HG02852 (cell line): Measurements from ENCODE around the gene CTBP2.
A peak's percentile ranks its signal among the peaks of the same experiment; 100 is the strongest.

Source experiments
- ATAC-seq: cut with Tn5 transposase; IDR thresholded peaks from one replicate; pipeline ENCODE4 v1.9.1; 2021; ENCODE audit warnings: mild to moderate bottlenecking, moderate library complexity; ENCODE audit not compliant: unreplicated experiment

CTBP2 gene

DNA sequence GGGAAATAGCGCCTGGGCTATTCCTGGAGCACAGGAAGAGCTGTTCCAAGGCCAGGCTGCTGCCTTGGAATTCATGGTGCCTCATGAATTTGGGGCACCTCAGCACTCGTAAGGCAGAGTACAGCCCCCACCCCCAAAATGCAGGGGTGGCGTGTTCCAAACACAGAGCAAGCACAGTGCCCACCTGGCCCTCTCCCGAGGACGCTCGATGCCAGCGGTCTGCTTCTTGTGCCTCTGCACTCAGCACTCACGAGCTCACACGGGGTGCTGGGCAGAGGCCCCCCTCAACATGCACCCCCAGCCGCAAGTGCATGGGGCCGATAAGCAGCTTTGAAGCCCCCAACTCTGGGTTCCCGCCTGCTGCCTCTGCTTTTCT is 158.3 kb downstream of the CTBP2 start:
- no peak for ATAC-seq

DNA sequence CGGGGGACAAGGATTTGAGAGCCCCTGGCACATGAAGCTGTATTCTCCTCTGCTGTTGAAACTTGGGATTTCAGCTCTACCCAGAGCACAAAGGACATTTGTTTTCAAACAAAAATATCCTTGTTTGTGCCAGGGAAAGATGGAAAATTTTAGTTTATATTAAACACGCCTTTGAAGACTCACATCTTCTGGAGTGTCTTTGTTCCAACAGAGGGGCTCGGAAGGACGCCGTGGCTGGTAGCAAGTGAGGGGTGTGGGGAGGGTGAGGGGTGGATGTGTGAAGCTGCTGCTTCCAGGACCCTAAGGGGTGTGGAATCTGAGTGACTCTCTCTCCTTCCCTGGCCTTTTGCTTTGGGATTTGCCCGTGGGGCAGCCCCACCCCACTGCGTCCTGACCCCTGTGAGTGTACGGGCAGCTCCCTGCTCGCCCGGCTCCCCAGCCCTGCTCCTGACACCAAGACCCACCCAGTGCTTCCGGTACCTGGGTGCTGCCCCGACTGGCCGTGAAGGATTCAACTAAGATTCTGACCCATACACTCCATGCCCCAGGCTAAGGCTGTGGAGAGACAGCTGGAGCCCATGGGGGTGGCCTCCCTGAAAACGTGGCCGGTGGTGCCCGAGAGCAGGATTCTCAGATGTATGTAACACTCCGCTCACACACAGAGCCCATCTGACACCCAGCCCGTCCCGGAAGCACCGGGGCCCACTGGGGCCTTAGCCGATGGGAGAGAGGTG is 158.9 kb downstream of the CTBP2 start:
- ATAC-seq: no peak

DNA sequence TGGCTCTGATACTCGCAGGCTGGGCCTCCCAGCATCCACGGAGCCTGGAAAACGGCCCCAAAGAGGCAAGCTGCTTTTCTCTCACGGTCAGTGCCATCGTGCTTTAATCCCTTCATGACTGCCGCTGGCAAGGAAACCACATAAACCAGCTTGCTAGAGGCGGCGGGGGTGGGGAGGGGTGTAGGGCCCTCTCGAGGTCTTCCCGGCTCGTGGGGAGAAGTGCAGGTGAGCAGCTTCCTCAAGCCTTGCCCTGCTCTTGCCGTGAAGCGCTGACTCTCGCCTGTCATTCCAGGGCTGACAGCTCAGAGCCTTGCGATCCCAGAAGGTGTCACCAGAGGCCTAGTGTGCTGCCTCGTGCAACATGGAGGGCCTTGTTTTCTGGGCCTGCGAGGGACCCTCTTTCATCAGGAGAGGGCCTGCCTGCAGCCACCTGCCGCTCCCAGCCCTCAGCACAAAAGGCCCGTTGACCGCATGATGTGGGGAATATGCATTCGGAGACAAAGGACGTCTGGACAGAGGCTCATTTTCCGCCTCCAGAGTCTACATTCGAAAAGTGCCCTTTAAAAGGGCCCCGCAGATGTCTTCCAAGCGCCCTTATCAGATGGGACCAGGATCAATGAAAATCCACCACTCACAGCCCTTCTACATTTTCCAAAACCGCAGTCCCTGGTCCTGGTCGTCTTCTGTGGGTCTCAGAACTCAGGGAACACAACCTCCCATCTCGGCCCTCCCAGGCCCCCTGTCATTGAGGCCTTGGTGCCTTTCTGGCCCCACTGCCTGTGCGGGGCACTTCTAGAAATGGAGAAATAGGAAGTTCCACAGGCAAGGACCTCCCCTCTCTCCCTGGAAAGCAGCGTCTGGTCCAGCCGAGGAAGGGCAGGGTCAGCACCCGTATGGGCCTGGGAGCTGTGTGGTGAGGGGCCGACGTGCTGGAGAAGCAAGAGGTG is 159.7 kb downstream of the CTBP2 start:
- ATAC-seq: no peak

DNA sequence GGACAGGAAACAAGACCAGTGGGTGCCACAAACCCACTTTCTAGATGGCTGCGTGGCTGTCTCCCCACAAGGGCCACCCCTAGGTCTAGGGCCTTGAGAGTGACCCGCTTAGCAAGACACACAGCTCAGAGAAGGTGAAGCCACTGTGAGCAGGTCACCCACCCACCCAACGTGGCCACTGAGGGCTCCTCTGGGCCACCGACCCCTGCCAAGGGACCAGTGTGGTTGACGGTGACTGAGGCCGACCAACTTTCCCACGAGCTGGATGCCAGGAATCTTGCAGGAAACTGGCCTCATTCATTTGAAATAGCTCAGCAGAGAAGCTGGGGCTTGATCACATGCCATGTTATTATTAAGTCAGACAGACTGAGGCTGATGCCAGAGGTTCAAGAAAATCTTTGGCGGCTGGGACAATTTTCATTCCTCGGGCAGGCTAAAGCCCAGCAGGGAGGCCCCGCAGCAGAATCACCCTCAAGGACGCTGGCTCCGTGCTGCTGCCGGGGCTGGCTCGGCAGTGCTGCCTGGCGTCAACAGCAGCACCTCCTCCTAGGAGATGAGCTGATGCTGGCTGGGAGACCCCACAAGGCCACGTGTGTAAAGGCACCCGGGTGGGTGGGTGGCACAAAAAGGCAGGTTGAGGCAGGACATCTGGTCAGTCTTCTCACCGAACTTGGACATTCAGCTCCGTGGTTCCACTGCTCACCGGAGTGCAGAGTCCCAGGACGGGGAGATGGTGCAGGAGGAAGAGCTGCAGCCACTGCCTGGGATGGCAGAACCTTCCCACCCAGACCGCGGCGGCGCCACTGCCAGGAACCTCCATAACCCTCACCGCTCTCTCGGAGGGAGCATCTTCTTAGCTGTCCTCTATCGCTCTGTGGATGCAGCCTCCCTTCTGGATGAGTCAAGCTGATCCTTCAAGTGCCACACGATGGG is 160.7 kb downstream of the CTBP2 start:
- ATAC-seq: no peak

DNA sequence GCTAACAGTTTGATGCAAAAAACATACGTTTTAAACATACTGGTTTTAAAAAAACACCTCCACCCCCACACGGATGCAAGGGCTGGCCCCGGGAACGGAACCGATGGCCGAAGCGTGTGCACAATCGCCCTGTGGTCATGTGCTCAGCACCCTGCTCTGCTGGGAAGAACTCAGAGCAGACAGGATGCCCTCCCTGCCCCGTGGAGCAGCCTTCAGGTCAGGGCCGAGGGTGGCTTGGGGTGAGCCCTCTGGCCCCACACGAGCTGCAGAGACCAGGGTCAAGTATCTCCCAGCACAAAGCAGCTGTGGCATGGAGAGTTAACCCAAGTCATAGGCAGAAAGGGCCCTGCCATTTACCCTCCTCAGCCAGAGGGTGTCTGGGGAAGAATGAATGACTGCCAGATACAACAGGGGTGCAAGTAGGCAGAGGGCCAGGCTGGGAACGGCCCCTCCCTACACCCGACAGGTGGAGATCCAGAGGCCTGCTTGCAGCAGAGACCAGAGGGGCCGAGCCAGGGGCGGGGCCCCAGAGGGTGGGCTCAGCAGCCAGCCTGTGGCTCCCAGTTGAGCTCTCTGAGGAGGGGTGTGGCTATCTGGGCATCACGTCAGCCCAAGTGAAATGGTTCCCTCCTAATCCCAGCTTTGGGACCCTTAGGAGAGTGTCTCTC is 161.6 kb downstream of the CTBP2 start:
- ATAC-seq: no peak

DNA sequence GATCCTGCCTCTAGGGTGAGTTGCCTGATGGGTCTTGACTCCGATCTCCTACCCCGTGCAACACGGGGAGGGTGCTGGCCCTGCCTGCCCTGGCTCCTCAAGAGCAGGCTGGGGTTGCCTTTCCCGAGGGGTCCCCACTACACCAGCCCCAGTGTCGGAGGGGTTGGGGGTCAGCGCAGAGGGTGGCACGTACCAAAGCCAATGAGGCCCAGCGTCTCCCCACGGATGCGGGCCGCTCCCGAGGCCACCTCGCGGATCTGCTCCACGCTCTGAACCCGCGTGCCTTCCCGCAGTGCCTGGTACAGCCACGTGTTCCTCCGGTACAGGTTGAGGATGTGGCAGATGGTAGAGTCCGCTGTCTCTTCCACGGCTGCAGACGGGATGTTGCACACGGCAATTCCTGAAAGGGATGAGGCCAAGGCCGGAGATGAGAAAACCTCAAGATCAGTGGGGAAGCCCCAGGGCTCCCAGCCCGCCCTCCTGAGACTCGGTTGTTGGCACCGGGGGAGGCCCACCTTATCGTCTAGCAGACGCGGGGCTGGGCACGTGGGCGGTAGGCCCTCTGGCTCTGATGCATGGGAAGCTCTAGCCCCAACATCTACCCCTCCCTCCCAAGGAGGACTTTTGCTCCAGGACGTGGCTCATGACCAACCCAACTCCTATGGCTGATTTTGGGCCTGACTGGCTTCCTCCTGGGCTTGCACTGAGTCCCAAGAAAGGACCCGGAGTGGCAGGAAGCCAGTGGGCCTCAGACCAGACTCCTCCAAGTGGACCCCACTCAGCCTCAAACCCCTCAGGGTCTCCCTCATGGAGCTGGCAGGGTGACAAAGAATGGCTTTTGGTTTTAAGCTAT is 162.4 kb downstream of the CTBP2 start:
- ATAC-seq: no peak

DNA sequence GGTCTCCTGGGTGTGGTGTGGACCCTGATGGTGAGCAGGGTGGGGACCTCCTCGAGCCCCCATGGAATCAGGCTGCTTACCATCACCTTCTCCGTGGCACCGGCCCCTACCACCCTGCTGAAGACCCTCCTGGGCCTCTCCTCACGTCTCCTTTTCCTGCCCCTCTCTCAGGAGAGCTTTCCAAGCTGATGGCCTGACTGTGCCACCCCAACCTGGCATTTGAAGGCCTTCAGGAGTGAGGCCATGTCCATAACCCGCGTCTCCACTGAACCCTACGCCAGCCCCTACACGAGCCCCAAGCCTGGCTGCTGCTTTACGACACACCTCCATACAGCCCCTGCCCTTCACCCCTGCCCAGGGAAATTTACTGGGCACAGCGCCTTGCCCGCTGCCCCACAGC is 163.1 kb downstream of the CTBP2 start:
- ATAC-seq: no peak

DNA sequence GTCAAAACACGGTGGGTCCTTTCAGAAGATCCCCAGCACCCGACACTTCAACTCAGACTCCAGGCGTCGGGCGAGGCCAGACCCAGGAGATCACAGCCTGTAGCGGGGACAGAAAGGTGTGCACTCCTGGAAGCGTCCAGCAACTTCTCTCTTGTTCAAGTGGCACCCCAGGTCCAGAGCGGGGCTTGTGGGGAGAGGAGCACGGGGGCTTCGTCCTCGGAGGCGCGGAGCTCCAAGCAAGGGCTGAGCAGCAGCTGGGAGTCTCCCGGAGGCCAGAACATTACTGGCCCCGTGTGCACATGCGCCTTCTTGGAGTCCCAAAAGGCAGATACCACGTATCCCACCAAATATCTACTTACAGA is 163.5 kb downstream of the CTBP2 start:
- ATAC-seq: no peak

DNA sequence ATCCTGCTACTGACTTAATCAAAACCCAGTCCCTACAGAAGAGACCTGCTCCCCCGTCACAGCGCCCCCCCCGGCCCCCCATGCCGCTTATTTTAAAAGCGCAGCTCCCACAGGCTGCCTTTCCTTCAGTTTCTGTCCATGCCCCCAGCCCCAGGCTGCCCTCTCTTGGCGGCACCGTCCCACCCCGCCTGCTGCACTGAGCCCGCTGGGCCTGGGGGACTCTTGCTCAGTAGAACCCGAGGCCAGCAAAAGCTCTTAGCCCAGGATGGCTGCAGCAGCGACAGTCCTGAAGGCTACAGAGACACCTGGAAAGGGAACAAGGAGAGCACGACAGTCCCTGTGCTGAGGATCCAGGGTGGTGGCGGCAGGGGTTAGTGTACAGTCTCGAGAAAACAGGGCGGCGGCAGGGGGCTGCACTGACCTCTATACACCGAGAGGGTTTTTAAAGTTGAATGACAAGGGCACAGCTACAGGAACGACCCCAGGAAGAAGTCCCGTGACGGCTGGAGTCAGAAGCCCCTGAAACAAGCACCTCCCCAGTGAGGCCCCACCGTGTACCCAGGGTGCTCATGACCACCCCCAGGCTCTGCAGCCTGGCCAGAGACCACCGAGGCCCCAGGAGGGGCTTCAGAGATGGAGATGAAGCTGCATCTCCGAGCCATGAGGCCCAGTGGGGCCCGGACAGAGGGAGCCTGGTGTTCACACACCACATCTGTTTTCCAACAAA is 164.1 kb downstream of the CTBP2 start:
- ATAC-seq: no peak

DNA sequence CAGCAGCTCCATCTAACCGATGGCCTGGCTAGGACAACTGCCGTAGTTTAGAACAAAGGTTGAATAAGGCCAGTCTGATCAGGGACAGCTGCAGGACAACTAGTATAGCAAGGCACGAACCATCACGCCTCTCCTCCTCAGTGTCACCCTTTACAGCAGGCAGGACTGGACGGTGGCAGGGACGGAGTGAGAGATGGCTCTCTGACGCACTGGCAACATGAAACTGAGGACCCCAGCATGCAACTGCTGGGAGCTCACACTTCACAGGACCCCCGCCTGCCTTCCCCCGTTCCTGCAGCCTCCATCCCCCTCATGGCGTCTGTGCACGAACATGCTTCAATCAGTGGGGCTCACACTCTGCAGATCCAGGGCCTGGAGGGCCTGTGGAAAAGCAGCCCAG is 164.8 kb downstream of the CTBP2 start:
- no peak for ATAC-seq

DNA sequence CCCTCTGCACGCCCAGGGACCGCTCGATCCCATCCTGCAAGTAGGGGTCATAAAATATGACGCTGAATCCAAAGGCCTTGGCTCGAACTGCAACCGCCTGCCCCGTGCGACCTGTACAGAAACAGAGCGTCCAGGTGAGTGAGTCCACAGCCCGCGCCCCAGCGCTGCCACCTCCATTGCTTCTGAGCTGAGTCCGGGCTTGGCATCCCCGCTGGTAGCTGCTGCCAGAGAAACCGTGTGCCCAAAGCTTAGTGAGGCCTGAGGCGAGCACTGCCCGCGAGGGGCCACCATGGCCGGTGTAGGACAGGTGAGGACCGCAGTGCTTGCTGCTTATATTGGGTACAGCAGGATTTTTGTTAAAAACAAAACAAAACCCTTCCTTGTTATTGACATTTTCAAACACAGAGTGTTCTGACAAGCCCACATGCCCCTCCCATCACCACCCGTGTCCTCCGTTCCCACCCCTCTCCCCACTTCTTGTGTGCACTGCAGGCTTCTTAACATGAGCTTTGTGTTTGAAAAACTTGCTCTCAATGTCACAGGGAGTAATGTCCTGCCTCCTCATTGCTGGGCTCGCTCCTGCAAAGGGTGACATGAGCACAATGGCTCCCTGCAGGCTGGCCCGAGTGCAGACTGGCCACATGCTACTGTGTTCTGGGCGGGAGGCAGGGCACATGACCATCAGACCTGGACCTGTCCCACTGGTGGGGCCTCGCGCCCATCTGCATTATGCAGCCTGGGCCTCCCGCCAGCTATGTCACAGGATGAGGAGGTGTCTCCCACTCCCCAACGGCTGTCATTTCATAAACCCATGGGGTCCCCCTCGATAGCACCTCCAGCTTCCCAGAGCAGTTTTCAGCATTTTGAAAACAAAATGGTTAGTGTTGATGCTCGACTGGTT is 165.5 kb downstream of the CTBP2 start:
- ATAC-seq: no peak

DNA sequence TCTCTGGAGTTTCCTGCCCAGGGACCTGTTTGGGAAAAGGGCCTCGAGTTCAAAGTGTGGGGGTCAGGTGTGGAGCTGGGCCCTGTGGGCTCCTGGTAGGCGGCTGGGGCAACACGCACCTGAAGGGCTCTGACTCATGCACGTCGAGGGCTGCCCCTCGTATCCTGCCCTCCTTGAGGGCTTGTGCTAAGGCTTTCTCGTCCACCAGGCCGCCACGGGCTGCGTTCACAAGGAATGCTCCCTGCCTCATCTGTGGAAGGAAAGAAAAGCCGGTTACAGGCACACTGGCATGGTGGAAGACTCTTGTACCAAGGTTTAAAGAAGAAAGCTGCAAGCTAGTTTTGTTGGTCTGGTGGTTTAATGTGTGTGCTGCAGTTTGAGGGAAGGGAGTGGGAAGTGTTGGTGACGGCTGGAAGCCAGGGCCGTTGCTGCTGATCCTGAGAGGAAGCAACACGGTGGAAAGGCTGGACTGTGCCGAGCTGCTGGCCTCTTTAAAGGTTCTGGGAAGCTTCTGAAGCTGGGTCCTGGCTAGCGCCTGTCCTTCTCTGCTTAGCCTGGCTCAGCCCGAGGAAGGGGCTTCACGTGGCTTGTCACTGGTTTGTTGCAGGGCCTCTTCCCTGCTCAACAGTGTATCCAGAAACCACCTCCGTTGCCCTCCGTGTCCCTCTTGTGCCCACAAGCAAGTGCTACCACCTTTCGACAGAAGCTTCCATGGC is 166.5 kb downstream of the CTBP2 start:
- ATAC-seq: no peak

DNA sequence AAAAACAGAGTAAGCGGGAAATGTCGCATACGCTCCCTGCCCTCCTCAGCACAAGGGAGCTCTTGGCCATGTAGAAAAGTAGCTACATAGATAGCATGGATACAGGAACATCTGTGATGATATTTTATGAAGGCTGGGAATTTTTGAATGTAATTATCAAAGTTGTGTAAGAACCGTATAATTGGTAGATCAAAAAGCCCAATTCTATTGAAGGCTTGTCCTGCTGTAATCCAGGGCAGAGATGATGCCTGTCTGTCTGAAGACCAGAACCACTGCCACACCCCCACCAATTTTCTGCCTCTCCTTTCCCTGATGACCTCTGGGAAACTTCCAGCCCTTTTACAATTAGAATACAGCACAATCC is 167.0 kb downstream of the CTBP2 start:
- no peak for ATAC-seq

DNA sequence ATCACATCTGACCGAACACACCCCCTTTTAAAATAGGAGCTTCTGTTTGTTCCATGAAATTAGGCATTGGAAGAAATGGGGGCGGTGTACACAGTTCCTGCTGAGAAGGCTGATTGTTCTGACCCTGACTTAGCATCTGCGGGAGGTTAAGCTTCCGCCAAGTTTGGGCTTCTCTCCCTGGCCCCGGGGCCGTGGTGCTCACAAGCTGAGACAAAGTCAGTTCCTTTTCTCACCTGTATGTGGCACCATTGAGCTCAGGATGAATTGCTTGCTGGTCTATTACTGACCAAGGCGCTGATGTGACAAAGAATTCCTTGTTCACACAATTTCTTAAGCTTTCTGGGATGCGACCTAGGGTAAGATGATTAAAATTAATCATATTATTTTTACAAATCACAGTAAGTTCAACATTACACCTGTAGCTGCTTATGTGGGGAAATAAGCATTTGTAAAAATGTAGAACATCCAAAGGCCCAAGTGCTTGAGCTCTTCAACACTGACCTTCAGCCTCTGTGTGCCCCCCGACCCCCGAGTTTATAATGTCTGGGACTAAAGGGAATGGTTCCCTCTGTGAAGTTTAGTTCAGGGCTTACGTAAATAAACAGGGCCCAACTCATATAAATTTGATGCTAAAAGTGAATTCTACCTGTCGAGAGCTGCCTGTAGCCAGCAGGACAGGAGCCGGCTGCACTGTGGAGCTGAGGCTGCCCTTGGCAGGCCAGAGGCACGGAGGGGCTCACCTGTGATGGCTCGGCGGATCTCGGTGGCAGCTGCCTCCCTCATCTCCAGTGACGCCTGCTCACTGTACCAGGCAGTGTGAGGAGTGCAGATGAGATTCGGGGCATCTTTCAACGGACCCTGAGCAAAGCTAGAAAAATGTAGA is 167.7 kb downstream of the CTBP2 start:
- peak; percentile 52 for ATAC-seq

DNA sequence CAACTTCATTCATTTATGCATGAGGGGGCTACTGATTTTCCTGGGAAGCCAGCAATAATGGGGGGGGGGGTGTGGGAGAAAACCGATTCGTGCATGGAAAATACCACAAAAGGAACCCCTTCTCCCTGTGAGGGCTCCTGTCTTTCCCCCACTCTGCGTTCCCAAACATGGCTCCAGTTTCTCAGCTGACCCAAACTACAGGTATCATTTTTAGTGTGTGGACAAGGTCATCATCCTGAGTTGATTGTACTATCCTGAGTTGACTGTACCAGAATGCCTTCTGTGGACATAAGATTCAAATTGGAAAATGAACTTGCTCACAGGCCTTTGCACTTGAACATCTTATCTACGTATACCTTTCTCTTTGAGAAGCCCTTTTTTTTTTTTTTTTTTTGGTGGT is 168.5 kb downstream of the CTBP2 start:
- ATAC-seq: no peak
